ENCODE data around the gene AP3D1. TPM values are rescaled to one million over a fixed set of nuclear protein-coding genes. Genes with fewer than 3 reads are reported as not detected.

AP3D1 gene
- total and polyA plus RNA-seq, 4 donors: 21.7 to 79.8 (median 59.6) TPM

DNA sequence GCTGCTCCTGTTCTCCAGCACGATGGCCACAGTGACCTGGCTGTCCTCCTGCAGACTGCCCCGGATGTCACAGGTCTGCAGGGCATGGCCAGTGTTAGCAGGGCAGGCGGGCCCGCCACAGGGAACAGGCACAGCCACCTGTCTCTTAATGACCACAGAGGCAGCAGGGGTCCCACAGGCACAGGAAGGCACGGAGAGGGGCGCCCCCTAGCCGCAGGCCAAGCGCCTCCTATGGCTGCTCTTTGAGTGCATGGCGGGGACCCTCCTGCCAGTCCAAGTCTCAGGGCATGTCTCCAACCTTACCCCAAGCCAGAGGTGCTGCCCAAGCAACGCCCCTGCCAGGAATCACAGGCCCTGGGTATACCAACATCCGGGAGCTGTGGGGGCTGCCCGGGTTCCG, 40.5 kb downstream of the AP3D1 start (continued):
- no peak for TF ChIP-seq MAX (IDR thresholded peaks at IDR 0.05)

- DNase-seq (ENCODE audit: low spot score): no peak
- peaks cover 40 to 82% (median 46%) of the 10 kb centered on the region in 4 donors for H3K36me3 ChIP-seq (ENCODE audit: control insufficient read depth in 4 of 4, insufficient read depth in 3 of 4, low read depth in 1 of 4, low read length in 3 of 4)
- no peaks in the 10 kb centered on the region for H3K27me3 ChIP-seq (ENCODE audit: control insufficient read depth in 4 of 4, insufficient read depth in 4 of 4, low read length in 3 of 4)
- H3K9ac ChIP-seq (ENCODE audit: low read depth in 1 of 2, low read length in 2 of 2): no peak overlapping the region
- no peak overlapping the region for H3K27ac ChIP-seq (ENCODE audit: low read depth in 1 of 2, low read length in 2 of 2)
- no peak overlapping the region for H3K4me3 ChIP-seq (ENCODE audit: low read depth in 1 of 3, low read length in 3 of 3)
- no peaks in the 10 kb centered on the region for H3K4me1 ChIP-seq (ENCODE audit: control insufficient read depth in 4 of 4, insufficient read depth in 4 of 4, low read length in 3 of 4)
- 91% methylated on average over 31 of the region's 31 CpGs for WGBS
- TF ChIP-seq RAD21 (IDR thresholded peaks at IDR 0.05): no peak
- no peak for TF ChIP-seq HNF4A (conservative IDR thresholded peaks at IDR 0.05)
- TF ChIP-seq, protein P1, sequence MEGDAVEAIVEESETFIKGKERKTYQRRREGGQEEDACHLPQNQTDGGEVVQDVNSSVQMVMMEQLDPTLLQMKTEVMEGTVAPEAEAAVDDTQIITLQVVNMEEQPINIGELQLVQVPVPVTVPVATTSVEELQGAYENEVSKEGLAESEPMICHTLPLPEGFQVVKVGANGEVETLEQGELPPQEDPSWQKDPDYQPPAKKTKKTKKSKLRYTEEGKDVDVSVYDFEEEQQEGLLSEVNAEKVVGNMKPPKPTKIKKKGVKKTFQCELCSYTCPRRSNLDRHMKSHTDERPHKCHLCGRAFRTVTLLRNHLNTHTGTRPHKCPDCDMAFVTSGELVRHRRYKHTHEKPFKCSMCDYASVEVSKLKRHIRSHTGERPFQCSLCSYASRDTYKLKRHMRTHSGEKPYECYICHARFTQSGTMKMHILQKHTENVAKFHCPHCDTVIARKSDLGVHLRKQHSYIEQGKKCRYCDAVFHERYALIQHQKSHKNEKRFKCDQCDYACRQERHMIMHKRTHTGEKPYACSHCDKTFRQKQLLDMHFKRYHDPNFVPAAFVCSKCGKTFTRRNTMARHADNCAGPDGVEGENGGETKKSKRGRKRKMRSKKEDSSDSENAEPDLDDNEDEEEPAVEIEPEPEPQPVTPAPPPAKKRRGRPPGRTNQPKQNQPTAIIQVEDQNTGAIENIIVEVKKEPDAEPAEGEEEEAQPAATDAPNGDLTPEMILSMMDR (IDR thresholded peaks at IDR 0.05; ENCODE audit: low read depth, low read length, missing input control): no peak
- H3K9me3 ChIP-seq (ENCODE audit: control insufficient read depth in 4 of 4, low read length in 3 of 4): no peaks in the 10 kb centered on the region
Measured at GRCh38 chr19:2109046-2109864, 42.1 kb downstream of the AP3D1 start.

- peaks cover 35 to 79% (median 41%) of the 10 kb centered on the region in 4 donors for H3K36me3 ChIP-seq (ENCODE audit: control insufficient read depth in 4 of 4, insufficient read depth in 3 of 4, low read depth in 1 of 4, low read length in 3 of 4)
- 98% methylated on average over 23 of the region's 23 CpGs for WGBS
- H3K9me3 ChIP-seq (ENCODE audit: control insufficient read depth in 4 of 4, low read length in 3 of 4): no peaks in the 10 kb centered on the region
- TF ChIP-seq EGR1 (IDR thresholded peaks at IDR 0.05; ENCODE audit: low read depth in 2 of 2): no peak
- TF ChIP-seq GABPA (IDR thresholded peaks at IDR 0.05 in 1 of 2, conservative IDR thresholded peaks at IDR 0.05 in 1 of 2): no peak
- no peak for TF ChIP-seq HNF4A (conservative IDR thresholded peaks at IDR 0.05)
- TF ChIP-seq RAD21 (IDR thresholded peaks at IDR 0.05): no peak
- no peak for TF ChIP-seq ZBTB33 (IDR thresholded peaks at IDR 0.05)
- TF ChIP-seq NR2F2 (IDR thresholded peaks at IDR 0.05): no peak
- TF ChIP-seq RXRA (IDR thresholded peaks at IDR 0.05): no peak
- no peak for TF ChIP-seq YY1 (IDR thresholded peaks at IDR 0.05)
- TF ChIP-seq, protein P1 (IDR thresholded peaks at IDR 0.05; ENCODE audit: low read depth, low read length, missing input control): no peak
- no peak for TF ChIP-seq MAX (IDR thresholded peaks at IDR 0.05)
- no peak for TF ChIP-seq JUND (IDR thresholded peaks at IDR 0.05)
- TF ChIP-seq HNF4G (IDR thresholded peaks at IDR 0.05): no peak
- TF ChIP-seq, protein P2, sequence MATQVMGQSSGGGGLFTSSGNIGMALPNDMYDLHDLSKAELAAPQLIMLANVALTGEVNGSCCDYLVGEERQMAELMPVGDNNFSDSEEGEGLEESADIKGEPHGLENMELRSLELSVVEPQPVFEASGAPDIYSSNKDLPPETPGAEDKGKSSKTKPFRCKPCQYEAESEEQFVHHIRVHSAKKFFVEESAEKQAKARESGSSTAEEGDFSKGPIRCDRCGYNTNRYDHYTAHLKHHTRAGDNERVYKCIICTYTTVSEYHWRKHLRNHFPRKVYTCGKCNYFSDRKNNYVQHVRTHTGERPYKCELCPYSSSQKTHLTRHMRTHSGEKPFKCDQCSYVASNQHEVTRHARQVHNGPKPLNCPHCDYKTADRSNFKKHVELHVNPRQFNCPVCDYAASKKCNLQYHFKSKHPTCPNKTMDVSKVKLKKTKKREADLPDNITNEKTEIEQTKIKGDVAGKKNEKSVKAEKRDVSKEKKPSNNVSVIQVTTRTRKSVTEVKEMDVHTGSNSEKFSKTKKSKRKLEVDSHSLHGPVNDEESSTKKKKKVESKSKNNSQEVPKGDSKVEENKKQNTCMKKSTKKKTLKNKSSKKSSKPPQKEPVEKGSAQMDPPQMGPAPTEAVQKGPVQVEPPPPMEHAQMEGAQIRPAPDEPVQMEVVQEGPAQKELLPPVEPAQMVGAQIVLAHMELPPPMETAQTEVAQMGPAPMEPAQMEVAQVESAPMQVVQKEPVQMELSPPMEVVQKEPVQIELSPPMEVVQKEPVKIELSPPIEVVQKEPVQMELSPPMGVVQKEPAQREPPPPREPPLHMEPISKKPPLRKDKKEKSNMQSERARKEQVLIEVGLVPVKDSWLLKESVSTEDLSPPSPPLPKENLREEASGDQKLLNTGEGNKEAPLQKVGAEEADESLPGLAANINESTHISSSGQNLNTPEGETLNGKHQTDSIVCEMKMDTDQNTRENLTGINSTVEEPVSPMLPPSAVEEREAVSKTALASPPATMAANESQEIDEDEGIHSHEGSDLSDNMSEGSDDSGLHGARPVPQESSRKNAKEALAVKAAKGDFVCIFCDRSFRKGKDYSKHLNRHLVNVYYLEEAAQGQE (IDR thresholded peaks at IDR 0.05): no peak
- no peak overlapping the region for H3K9ac ChIP-seq (ENCODE audit: low read depth in 1 of 2, low read length in 2 of 2)
- H3K27ac ChIP-seq (ENCODE audit: low read depth in 1 of 2, low read length in 2 of 2): no peak overlapping the region
- H3K27me3 ChIP-seq (ENCODE audit: control insufficient read depth in 4 of 4, insufficient read depth in 4 of 4, low read length in 3 of 4): no peaks in the 10 kb centered on the region
- no peaks in the 10 kb centered on the region for H3K4me1 ChIP-seq (ENCODE audit: control insufficient read depth in 4 of 4, insufficient read depth in 4 of 4, low read length in 3 of 4)
- no peak overlapping the region for H3K4me3 ChIP-seq (ENCODE audit: low read depth in 1 of 3, low read length in 3 of 3)
- DNase-seq (ENCODE audit: low spot score): no peak
Measured at GRCh38 chr19:2108251-2109016, 42.9 kb downstream of the AP3D1 start.
